ENCODE measurements around the gene NUDT11. TPM values are rescaled to one million over a fixed set of nuclear protein-coding genes. Genes with fewer than 3 reads are reported as not detected.

NUDT11 gene
- total and polyA plus RNA-seq, 7 donors, result 0.05 to 0.28 (median 0.12) TPM; not detected in 1

DNA sequence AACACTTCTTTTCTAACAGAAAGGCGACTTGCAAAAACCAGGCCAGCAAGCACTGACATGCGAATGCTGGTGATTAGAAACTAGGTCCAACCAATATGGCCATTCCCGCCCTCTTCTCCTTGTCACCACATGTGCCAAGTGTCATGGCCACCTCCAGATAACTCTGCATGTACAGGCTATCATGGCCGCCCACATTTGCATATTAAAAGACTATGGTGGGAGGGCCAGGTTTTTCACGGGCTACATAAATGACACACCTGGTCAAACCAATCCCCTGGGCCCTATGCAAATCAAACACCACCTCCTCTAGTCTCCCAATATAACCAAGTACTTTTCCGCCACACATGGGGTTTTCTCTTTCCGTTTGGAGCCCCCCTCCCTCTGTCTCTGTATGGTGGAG lies 40.1 kb downstream of the NUDT11 start:
- no peak for ATAC-seq
- Histone ChIP-seq H3K27me3 (ENCODE audit: insufficient read depth in 3 of 3, low read length in 2 of 3) (peaks cover 0 to 24% (median 0%) of the 10 kb centered on the region in 3 donors), H3K9me3 (no peaks in the 10 kb centered on the region), H3K27ac (no peak overlapping the region), H3K36me3 (ENCODE audit: insufficient read depth in 1 of 2, low read depth in 1 of 2) (no peaks in the 10 kb centered on the region), H3K4me1 (no peaks in the 10 kb centered on the region), H3K4me3 (no peak overlapping the region)
- DNase-seq, result no peak
- TF ChIP-seq, protein P1, sequence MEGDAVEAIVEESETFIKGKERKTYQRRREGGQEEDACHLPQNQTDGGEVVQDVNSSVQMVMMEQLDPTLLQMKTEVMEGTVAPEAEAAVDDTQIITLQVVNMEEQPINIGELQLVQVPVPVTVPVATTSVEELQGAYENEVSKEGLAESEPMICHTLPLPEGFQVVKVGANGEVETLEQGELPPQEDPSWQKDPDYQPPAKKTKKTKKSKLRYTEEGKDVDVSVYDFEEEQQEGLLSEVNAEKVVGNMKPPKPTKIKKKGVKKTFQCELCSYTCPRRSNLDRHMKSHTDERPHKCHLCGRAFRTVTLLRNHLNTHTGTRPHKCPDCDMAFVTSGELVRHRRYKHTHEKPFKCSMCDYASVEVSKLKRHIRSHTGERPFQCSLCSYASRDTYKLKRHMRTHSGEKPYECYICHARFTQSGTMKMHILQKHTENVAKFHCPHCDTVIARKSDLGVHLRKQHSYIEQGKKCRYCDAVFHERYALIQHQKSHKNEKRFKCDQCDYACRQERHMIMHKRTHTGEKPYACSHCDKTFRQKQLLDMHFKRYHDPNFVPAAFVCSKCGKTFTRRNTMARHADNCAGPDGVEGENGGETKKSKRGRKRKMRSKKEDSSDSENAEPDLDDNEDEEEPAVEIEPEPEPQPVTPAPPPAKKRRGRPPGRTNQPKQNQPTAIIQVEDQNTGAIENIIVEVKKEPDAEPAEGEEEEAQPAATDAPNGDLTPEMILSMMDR (IDR thresholded peaks at IDR 0.05), result no peak
- intact Hi-C loops (cut with DNase I), result no loop called here
- 77 to 79% (median 79%) methylated on average over 7 of the region's 7 CpGs for WGBS, 3 donors

DNA sequence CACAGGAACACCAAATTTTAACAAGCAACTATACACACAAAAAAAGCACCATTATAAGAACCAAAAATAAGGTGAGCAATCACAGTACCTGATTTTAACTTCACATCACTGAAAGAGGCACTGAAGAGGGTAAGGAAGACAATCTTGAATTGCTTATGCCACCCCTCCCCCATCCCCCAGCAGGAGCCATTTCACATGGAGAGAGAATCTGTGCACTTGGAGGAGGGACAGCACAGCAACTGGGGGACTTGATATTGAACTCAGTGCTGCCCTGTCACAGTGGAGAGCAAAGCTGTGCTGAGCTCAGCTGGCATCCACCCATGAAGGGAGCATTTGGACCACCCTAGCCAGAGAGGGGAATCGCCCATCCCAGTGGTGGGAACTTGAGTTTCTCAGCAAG lies 56.0 kb downstream of the NUDT11 start:
- no peak overlapping the region for H3K4me3 ChIP-seq
- no peak overlapping the region for H3K27ac ChIP-seq
- peaks cover 0 to 28% (median 0%) of the 10 kb centered on the region in 3 donors for H3K27me3 ChIP-seq (ENCODE audit: insufficient read depth in 3 of 3, low read length in 2 of 3)
- 55 to 67% (median 67%) methylated on average over 1 of the region's 1 CpG for WGBS, 3 donors
- intact Hi-C loops (cut with DNase I), result no loop called here
- no peaks in the 10 kb centered on the region for H3K4me1 ChIP-seq
- ATAC-seq (no peak), DNase-seq (no peak)
- TF ChIP-seq, protein P1 (IDR thresholded peaks at IDR 0.05), result no peak
- H3K9me3 ChIP-seq, result no peaks in the 10 kb centered on the region
- no peaks in the 10 kb centered on the region for H3K36me3 ChIP-seq (ENCODE audit: insufficient read depth in 1 of 2, low read depth in 1 of 2)

Other genes starting within 250 kb of the NUDT11 start
- under 1 TPM in 1 of 4 donors, not detected in 3; 0.22 TPM for gene NUDT10, start 163.8 kb downstream of the NUDT11 start, total RNA-seq
- under 1 TPM; 0.04 to 0.09 (median 0.06) TPM for gene NUDT10, start 163.8 kb downstream of the NUDT11 start, polyA plus RNA-seq
- gene CENPVL3, start 122.3 kb upstream of the NUDT11 start, total RNA-seq, result not detected
- gene CENPVL3, start 122.3 kb upstream of the NUDT11 start, polyA plus RNA-seq, result not detected
- gene CENPVL2, start 186.2 kb upstream of the NUDT11 start, total RNA-seq, result not detected
- not detected for gene CENPVL2, start 186.2 kb upstream of the NUDT11 start, polyA plus RNA-seq
- gene CENPVL1, start 213.9 kb upstream of the NUDT11 start, total RNA-seq, result not detected
- not detected for gene CENPVL1, start 213.9 kb upstream of the NUDT11 start, polyA plus RNA-seq
- 1 to 10 TPM; 4.0 to 7.8 (median 5.6) TPM for gene GSPT2, start 246.8 kb upstream of the NUDT11 start, total RNA-seq
- gene GSPT2, start 246.8 kb upstream of the NUDT11 start, polyA plus RNA-seq, result 1 to 10 TPM; 1.8 to 3.9 (median 2.3) TPM

Data from psoas muscle (tissue), 8 donors.